Measurements from ENCODE around the gene PPARG. TPM values are rescaled to one million over a fixed set of nuclear protein-coding genes. Genes with fewer than 3 reads are reported as not detected.

PPARG gene
- total RNA-seq, 1 experiment from 2014 or later: 61.5 TPM

GRCh38 chr3:12444582-12445471 is 156.0 kb downstream of the PPARG start:
- 0 out of 2 replicates have a peak, but pooled peaks cover 4% of the 10 kb centered on the region for H3K79me2 ChIP-seq (ENCODE audit: low read depth)
- BruUV-seq (replicated peaks): TSS peak; percentile 88
- no peaks in the 10 kb centered on the region for H3K27me3 ChIP-seq (ENCODE audit: insufficient read depth, low read depth)
- peak overlapping the region; percentile 84 for H3K4me2 ChIP-seq
- no peaks in the 10 kb centered on the region for H3K9me2 ChIP-seq (ENCODE audit: insufficient read depth)
- peak; percentile 92 to 99 for DNase-seq
- no peaks in the 10 kb centered on the region for H3K36me3 ChIP-seq (ENCODE audit: low read depth)
- peak overlapping the region; percentile 47 for H3K4me3 ChIP-seq
- POLR2A ChIA-PET (ENCODE audit: unreplicated experiment): interaction anchor here (0.6 to 0.7 kb wide), 3 partner anchors 25 to 1041 kb away, joined by 3 to 6 read pairs (median 3); no protein-coding TSS in a partner anchor
- peak overlapping the region; percentile 100 for H3K27ac ChIP-seq
- no peak for TF ChIP-seq EZH2 (IDR thresholded peaks at IDR 0.05; ENCODE audit: low read depth)
- TF ChIP-seq, protein P1, sequence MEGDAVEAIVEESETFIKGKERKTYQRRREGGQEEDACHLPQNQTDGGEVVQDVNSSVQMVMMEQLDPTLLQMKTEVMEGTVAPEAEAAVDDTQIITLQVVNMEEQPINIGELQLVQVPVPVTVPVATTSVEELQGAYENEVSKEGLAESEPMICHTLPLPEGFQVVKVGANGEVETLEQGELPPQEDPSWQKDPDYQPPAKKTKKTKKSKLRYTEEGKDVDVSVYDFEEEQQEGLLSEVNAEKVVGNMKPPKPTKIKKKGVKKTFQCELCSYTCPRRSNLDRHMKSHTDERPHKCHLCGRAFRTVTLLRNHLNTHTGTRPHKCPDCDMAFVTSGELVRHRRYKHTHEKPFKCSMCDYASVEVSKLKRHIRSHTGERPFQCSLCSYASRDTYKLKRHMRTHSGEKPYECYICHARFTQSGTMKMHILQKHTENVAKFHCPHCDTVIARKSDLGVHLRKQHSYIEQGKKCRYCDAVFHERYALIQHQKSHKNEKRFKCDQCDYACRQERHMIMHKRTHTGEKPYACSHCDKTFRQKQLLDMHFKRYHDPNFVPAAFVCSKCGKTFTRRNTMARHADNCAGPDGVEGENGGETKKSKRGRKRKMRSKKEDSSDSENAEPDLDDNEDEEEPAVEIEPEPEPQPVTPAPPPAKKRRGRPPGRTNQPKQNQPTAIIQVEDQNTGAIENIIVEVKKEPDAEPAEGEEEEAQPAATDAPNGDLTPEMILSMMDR (conservative IDR thresholded peaks at IDR 0.05): no peak
- CTCF ChIA-PET: no interaction called here
- no peaks in the 10 kb centered on the region for H3K9me3 ChIP-seq (ENCODE audit: insufficient read depth, low read depth)
- 0 out of 2 replicates have a peak overlapping the region, but pooled peaks have one; percentile 3 for H2AFZ ChIP-seq
- no peaks in the 10 kb centered on the region for H4K20me1 ChIP-seq (ENCODE audit: insufficient read depth)
- H3K4me1 ChIP-seq (replicated peaks; ENCODE audit: insufficient read depth): peaks cover 76% of the 10 kb centered on the region
- peaks cover 56% of the 10 kb centered on the region for H3F3A ChIP-seq (ENCODE audit: insufficient read depth, low read depth)
- intact Hi-C loops (cut with micrococcal nuclease; ENCODE audit: unreplicated experiment): loop anchor here (1.0 to 2.0 kb wide), 4 partner anchors 26 to 252 kb away; no protein-coding TSS in a partner anchor

DNA sequence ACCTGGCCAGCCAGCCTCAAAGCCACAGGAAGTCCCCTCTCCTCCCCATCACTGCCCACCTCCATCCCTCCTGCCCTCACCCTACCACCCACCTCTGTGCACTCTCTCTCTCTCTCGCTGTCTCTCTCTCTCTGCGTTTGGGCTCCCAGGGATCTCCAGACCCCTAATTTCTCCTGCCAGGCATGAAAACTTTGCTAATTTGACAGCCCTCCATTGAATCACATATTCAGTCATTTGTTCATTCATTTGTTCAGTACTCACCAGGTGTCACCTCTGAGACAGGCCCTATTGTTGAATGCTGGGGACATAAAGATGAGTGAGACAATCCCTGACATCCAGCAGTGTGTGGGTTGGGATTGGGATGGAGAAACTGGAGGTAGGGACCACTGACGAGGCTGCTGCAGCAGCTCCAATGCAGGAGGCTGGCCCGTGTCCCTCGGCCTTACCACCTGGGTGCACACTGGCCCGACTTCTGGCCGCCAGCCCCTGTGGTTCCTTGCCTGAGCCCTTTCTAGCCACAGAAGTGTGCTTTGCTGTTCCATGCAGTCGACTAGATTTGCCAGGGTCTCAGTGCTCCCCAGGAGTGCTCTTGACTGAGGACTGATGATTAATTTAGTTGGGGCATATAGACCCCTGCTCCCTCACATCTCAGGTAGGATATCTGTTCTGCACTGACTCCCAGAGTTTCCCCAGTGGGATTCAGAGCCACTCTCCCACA is 156.8 kb downstream of the PPARG start:
- Histone ChIP-seq H3K27ac (peak overlapping the region; percentile 100), H2AFZ (peak overlapping the region; percentile 13; the same call in 1 of the 2 replicates), H3K27me3 (ENCODE audit: insufficient read depth, low read depth) (no peaks in the 10 kb centered on the region), H3K4me1 (replicated peaks; ENCODE audit: insufficient read depth) (peaks cover 85% of the 10 kb centered on the region), H3K79me2 (ENCODE audit: low read depth) (0 out of 2 replicates have a peak, but pooled peaks cover 4% of the 10 kb centered on the region), H3K36me3 (ENCODE audit: low read depth) (no peaks in the 10 kb centered on the region), H4K20me1 (ENCODE audit: insufficient read depth) (no peaks in the 10 kb centered on the region), H3F3A (ENCODE audit: insufficient read depth, low read depth) (peaks cover 62% of the 10 kb centered on the region), H3K9me3 (ENCODE audit: insufficient read depth, low read depth) (no peaks in the 10 kb centered on the region), H3K9me2 (ENCODE audit: insufficient read depth) (no peaks in the 10 kb centered on the region), H3K4me3 (peak overlapping the region; percentile 14; the same call in 1 of the 2 replicates), H3K4me2 (peak overlapping the region; percentile 75)
- DNase-seq: no peak
- intact Hi-C loops (cut with micrococcal nuclease; ENCODE audit: unreplicated experiment): loop anchor here (1.0 to 2.0 kb wide), 3 partner anchors 33 to 252 kb away; no protein-coding TSS in a partner anchor
- TSS peak; percentile 82 for BruUV-seq (replicated peaks)
- TF ChIP-seq EZH2 (IDR thresholded peaks at IDR 0.05; ENCODE audit: low read depth): no peak
- TF ChIP-seq, protein P1 (conservative IDR thresholded peaks at IDR 0.05): no peak
- CTCF ChIA-PET: no interaction called here
- POLR2A ChIA-PET (ENCODE audit: unreplicated experiment): interaction anchor here (0.6 to 0.7 kb wide), 2 partner anchors 258 to 1040 kb away, joined by 3 read pairs; no protein-coding TSS in a partner anchor

DNA sequence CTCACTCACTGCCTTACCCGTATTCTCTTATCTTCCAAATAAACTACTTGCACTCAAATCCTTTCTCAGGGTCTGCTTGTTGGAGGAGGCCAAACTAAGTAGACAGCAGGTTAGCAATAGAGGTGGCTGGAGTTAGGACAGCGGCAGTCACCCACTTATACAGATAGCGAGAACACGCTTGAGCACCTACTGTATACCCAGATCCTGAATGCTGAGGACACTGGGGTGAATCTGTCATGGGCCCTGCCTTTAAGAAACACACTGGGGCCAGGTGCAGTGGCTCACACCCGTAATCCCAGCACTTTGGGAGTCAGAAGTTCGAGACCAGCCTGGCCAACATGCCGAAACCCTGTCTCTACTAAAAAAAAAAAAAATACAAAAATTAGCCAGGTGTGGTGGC is 157.4 kb downstream of the PPARG start:
- ChIA-PET POLR2A (ENCODE audit: unreplicated experiment) (no interaction called here), CTCF (no interaction called here)
- TF ChIP-seq, protein P1 (conservative IDR thresholded peaks at IDR 0.05): no peak
- peak overlapping the region; percentile 100 for H3K27ac ChIP-seq
- H3K79me2 ChIP-seq (ENCODE audit: low read depth): 0 out of 2 replicates have a peak, but pooled peaks cover 4% of the 10 kb centered on the region
- peaks cover 62% of the 10 kb centered on the region for H3F3A ChIP-seq (ENCODE audit: insufficient read depth, low read depth)
- peak overlapping the region; percentile 14; the same call in 1 of the 2 replicates for H3K4me3 ChIP-seq
- no peaks in the 10 kb centered on the region for H3K9me3 ChIP-seq (ENCODE audit: insufficient read depth, low read depth)
- H3K27me3 ChIP-seq (ENCODE audit: insufficient read depth, low read depth): no peaks in the 10 kb centered on the region
- no peak overlapping the region for H2AFZ ChIP-seq
- no TSS peak for BruUV-seq (replicated peaks)
- no peaks in the 10 kb centered on the region for H3K9me2 ChIP-seq (ENCODE audit: insufficient read depth)
- H4K20me1 ChIP-seq (ENCODE audit: insufficient read depth): no peaks in the 10 kb centered on the region
- intact Hi-C loops (cut with micrococcal nuclease; ENCODE audit: unreplicated experiment): no loop called here
- H3K36me3 ChIP-seq (ENCODE audit: low read depth): peaks cover 2% of the 10 kb centered on the region; the same call in 1 of the 2 replicates
- DNase-seq: no peak
- H3K4me2 ChIP-seq: peak overlapping the region; percentile 75
- H3K4me1 ChIP-seq (replicated peaks; ENCODE audit: insufficient read depth): peaks cover 85% of the 10 kb centered on the region
